Activated CD8-positive, alpha-beta memory T cell treated with anti-CD3 and anti-CD28 coated beads for 1 hour (primary cell): ENCODE data around the gene ANKRD11.
"Not testable (repeated sequence)": the region's sequence is repeated elsewhere in the genome, so short reads cannot be mapped to it uniquely, and the experiment has no call there.

Experiments
- DNase-seq, 2 donors: peaks; one replicate each; pipeline ENCODE4 v3.0.0-alpha.2; 2020; ENCODE audit warnings: low read depth in 1 of 2; ENCODE audit errors: extremely low read depth in 1 of 2

The ANKRD11 gene

GRCh38 chr16:89454378-89455125 is 35.8 kb downstream of the ANKRD11 start:
- DNase-seq = not testable (repeated sequence)

- DNase-seq = no peak
Observed at GRCh38 chr16:89453501-89454321, 36.6 kb downstream of the ANKRD11 start.

GRCh38 chr16:89452925-89453324 is 37.4 kb downstream of the ANKRD11 start:
- DNase-seq = no peak

GRCh38 chr16:89452241-89452640 is 38.1 kb downstream of the ANKRD11 start:
- DNase-seq = no peak

- DNase-seq = no peak
Observed at GRCh38 chr16:89450537-89450936, 39.8 kb downstream of the ANKRD11 start.

- no peak for DNase-seq
Observed at GRCh38 chr16:89449726-89450335, 40.5 kb downstream of the ANKRD11 start.

GRCh38 chr16:89448656-89449055 is 41.7 kb downstream of the ANKRD11 start:
- DNase-seq = no peak

- no peak for DNase-seq
Observed at GRCh38 chr16:89446975-89447293, 43.4 kb downstream of the ANKRD11 start.

GRCh38 chr16:89446136-89446974 is 44.0 kb downstream of the ANKRD11 start:
- no peak for DNase-seq

- no peak for DNase-seq
Observed at GRCh38 chr16:89445166-89445565, 45.2 kb downstream of the ANKRD11 start.

GRCh38 chr16:89444728-89445127 is 45.6 kb downstream of the ANKRD11 start:
- DNase-seq = no peak

- DNase-seq = no peak
Observed at GRCh38 chr16:89444151-89444723, 46.1 kb downstream of the ANKRD11 start.

- DNase-seq = no peak
Observed at GRCh38 chr16:89443727-89444084, 46.7 kb downstream of the ANKRD11 start.

- DNase-seq = no peak
Observed at GRCh38 chr16:89442990-89443726, 47.2 kb downstream of the ANKRD11 start.

- no peak for DNase-seq
Observed at GRCh38 chr16:89442588-89442987, 47.8 kb downstream of the ANKRD11 start.

GRCh38 chr16:89439659-89440058 is 50.7 kb downstream of the ANKRD11 start:
- no peak for DNase-seq

- DNase-seq = no peak
Observed at GRCh38 chr16:89437991-89438390, 52.4 kb downstream of the ANKRD11 start.

GRCh38 chr16:89437251-89437987 is 52.9 kb downstream of the ANKRD11 start:
- DNase-seq = no peak

- no peak for DNase-seq
Observed at GRCh38 chr16:89436366-89436765, 54.0 kb downstream of the ANKRD11 start.
